CD4-positive, alpha-beta memory T cell (primary cell): Measurements from ENCODE around the gene NUP50. TPM values are rescaled to one million over a fixed set of nuclear protein-coding genes. Genes with fewer than 3 reads are reported as not detected.

ENCODE experiments used
- CTCF ChIA-PET: fragments of 350-600 bp; sonication (Branson Sonifier 250); formaldehyde crosslinking; loops from one replicate; lab custom pipeline; 2021; ENCODE audit warnings: inconsistent platforms; ENCODE audit not compliant: partially characterized antibody; lab: Charles Lee
- POLR2A ChIA-PET: fragments of 350-600 bp; sonication (Branson Sonifier 250); formaldehyde crosslinking; loops from one replicate; lab custom pipeline; 2021; ENCODE audit not compliant: partially characterized antibody; lab: Charles Lee
- DNase-seq, 5 donors: peaks; one replicate each; pipeline versions ENCODE4 v3.0.0 to v3.0.0-alpha.2; 2020 to 2022; ENCODE audit warnings: mixed read lengths in 1 of 5
- H3K27ac ChIP-seq: one replicate; pipeline ENCODE4 v1.7.0; 2013; ENCODE audit warnings: low read depth, low read length
- H3K27me3 ChIP-seq: 2 replicates; pipeline ENCODE4 v1.7.0; 2013; ENCODE audit warnings: mild to moderate bottlenecking, low read length, moderate library complexity; ENCODE audit not compliant: insufficient read depth
- H3K36me3 ChIP-seq: 2 replicates; pipeline ENCODE4 v1.7.0; 2013; ENCODE audit warnings: mild to moderate bottlenecking, low read length, moderate library complexity; ENCODE audit not compliant: insufficient read depth
- H3K4me1 ChIP-seq: 2 replicates; pipeline ENCODE4 v1.7.0; 2013; ENCODE audit warnings: mild to moderate bottlenecking, low read length, moderate library complexity; ENCODE audit not compliant: insufficient read depth
- H3K4me3 ChIP-seq, 2 donors: one replicate each; pipeline ENCODE4 v1.7.0; 2013; ENCODE audit warnings: low read length in 2 of 2, mild to moderate bottlenecking in 1 of 2
- H3K9me3 ChIP-seq, 2 donors: one replicate each; pipeline ENCODE4 v1.7.0; 2013; ENCODE audit warnings: low read length in 2 of 2, control low read depth in 1 of 2; ENCODE audit not compliant: control insufficient read depth in 1 of 2
- H3K27ac Mint-ChIP-seq, 7 donors: one replicate each; pipeline ENCODE4 v1.8.0; 2020 to 2021; ENCODE audit warnings: mixed read lengths in 7 of 7, mild to moderate bottlenecking in 6 of 7, inconsistent platforms in 3 of 7, moderate library complexity in 3 of 7
- H3K27me3 Mint-ChIP-seq, 2 donors: one replicate each; pipeline ENCODE4 v1.8.0; 2020 to 2021; ENCODE audit warnings: mixed read lengths in 2 of 2
- H3K36me3 Mint-ChIP-seq, 2 donors: one replicate each; pipeline ENCODE4 v1.8.0; 2020 to 2021; ENCODE audit warnings: mixed read lengths in 2 of 2, inconsistent platforms in 1 of 2, mild to moderate bottlenecking in 1 of 2
- H3K4me1 Mint-ChIP-seq, 4 donors: one replicate each; pipeline ENCODE4 v1.8.0; 2020 to 2021; ENCODE audit warnings: mixed read lengths in 4 of 4, mild to moderate bottlenecking in 1 of 4
- H3K4me3 Mint-ChIP-seq, 8 donors: one replicate each; pipeline ENCODE4 v1.8.0; 2020 to 2021; ENCODE audit warnings: mixed read lengths in 8 of 8, mild to moderate bottlenecking in 7 of 8, moderate library complexity in 6 of 8, inconsistent platforms in 3 of 8
- H3K9me3 Mint-ChIP-seq, 8 donors: one replicate each; pipeline ENCODE4 v1.8.0; 2020 to 2021; ENCODE audit warnings: mixed read lengths in 8 of 8, mild to moderate bottlenecking in 5 of 8, inconsistent platforms in 3 of 8, moderate library complexity in 1 of 8
- intact Hi-C: fragments of 100-400 bp; cut with micrococcal nuclease; formaldehyde crosslinking; loops from one replicate; pipeline ENCODE4 v1.15.1; 2023
- polyA plus RNA-seq, 2 donors: library from polyadenylated mRNA; unstranded; fragments of 300-500 nt; fragmentation: Illumina TruSeq; gene quantifications; one replicate each; pipeline ENCODE4 v1.2.3, GENCODE V29; 2021
- total RNA-seq, 2 experiments: library from RNA; stranded (reverse); gene quantifications; one replicate each; pipeline ENCODE4 v1.2.3, GENCODE V29; 2021

The NUP50 gene
- total and polyA plus RNA-seq, 4 experiments from 2014 or later, result 40.1 to 158 (median 103) TPM

GRCh38 chr22:45228401-45228754 lies 64.7 kb downstream of the NUP50 start:
- Histone ChIP-seq H3K27me3 (no peaks in the 10 kb centered on the region), H3K36me3 (no peaks in the 10 kb centered on the region), H3K4me3 (no peak overlapping the region), H3K27ac (no peak overlapping the region), H3K4me1 (no peaks in the 10 kb centered on the region), H3K9me3 (no peaks in the 10 kb centered on the region)
- no peak overlapping the region for H3K4me3 Mint-ChIP-seq
- H3K27me3 Mint-ChIP-seq, result no peaks in the 10 kb centered on the region
- CTCF ChIA-PET, result interaction anchor here (1.2 kb wide), 1 partner anchor 20 kb away, joined by 3 read pairs; no protein-coding TSS in a partner anchor
- POLR2A ChIA-PET, result no interaction called here
- no peak for DNase-seq
- H3K9me3 Mint-ChIP-seq, result no peaks in the 10 kb centered on the region
- no peak overlapping the region for H3K27ac Mint-ChIP-seq
- intact Hi-C loops, result no loop called here
- H3K36me3 Mint-ChIP-seq, result peaks cover 3 to 4% of the 10 kb centered on the region in 2 donors
- peaks cover 2 to 25% (median 7%) of the 10 kb centered on the region in 4 donors for H3K4me1 Mint-ChIP-seq

- no peaks in the 10 kb centered on the region for H3K9me3 ChIP-seq
- no peaks in the 10 kb centered on the region for H3K9me3 Mint-ChIP-seq
- POLR2A ChIA-PET, result no interaction called here
- no peak overlapping the region for H3K4me3 ChIP-seq
- intact Hi-C loops, result no loop called here
- no peak overlapping the region for H3K27ac ChIP-seq
- H3K27me3 Mint-ChIP-seq, result no peaks in the 10 kb centered on the region
- H3K4me1 ChIP-seq, result no peaks in the 10 kb centered on the region
- no peak for DNase-seq
- no peak overlapping the region for H3K4me3 Mint-ChIP-seq
- no peak overlapping the region for H3K27ac Mint-ChIP-seq
- H3K4me1 Mint-ChIP-seq, result peaks cover 0 to 22% (median 5%) of the 10 kb centered on the region in 4 donors
- H3K36me3 Mint-ChIP-seq, result peaks cover 3 to 4% of the 10 kb centered on the region in 2 donors
- H3K36me3 ChIP-seq, result no peaks in the 10 kb centered on the region
- H3K27me3 ChIP-seq, result no peaks in the 10 kb centered on the region
- CTCF ChIA-PET, result no interaction called here
Observed at GRCh38 chr22:45229181-45229580, 65.5 kb downstream of the NUP50 start.

DNA sequence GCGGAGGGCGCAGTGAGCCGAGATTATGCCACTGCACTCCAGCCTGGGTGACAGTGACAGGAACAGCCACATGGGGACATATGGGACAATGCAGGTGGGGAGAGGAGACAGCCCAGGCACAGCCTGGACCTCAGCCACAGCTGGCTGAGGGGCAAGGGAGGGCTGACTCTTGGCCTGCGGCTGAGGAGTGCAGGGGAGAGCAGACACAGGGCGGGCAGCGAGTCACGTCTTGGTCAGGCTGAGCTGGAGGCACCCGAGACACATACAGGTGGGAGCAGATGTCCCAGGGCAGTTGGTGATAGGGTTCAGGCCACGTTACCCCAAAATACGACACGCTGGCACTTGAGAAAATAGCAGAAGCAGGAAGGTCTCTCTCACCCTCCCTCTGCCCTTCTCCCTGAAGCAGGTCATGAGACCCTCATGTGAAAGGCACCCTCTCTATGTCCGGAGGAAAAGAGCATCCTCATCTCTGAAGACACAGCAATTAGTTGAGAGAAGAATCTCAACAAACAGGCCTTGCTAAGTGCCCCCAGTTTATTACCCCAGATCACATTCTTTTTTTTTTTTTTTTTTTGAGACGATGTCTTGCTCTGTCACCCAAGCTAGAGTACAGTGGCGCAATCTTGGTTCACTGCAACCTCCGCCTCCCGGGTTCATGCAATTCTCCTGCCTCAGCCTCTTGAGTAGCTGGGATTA lies 66.4 kb downstream of the NUP50 start:
- H3K4me3 Mint-ChIP-seq, result no peak overlapping the region
- POLR2A ChIA-PET, result no interaction called here

GRCh38 chr22:45231293-45231692 lies 67.6 kb downstream of the NUP50 start:
- H3K36me3 Mint-ChIP-seq, result peaks cover 0 to 4% of the 10 kb centered on the region in 2 donors
- CTCF ChIA-PET, result no interaction called here
- Histone ChIP-seq H3K27me3 (no peaks in the 10 kb centered on the region), H3K36me3 (no peaks in the 10 kb centered on the region), H3K4me1 (no peaks in the 10 kb centered on the region), H3K4me3 (no peak overlapping the region), H3K9me3 (no peaks in the 10 kb centered on the region), H3K27ac (no peak overlapping the region)
- H3K4me1 Mint-ChIP-seq, result peaks cover 2 to 17% (median 4%) of the 10 kb centered on the region in 4 donors
- no peaks in the 10 kb centered on the region for H3K27me3 Mint-ChIP-seq
- H3K4me3 Mint-ChIP-seq, result no peak overlapping the region
- no peak overlapping the region for H3K27ac Mint-ChIP-seq
- POLR2A ChIA-PET, result no interaction called here
- intact Hi-C loops, result no loop called here
- no peak for DNase-seq
- no peaks in the 10 kb centered on the region for H3K9me3 Mint-ChIP-seq

More for the DNA sequence above, 66.4 kb downstream of the NUP50 start:
- Histone ChIP-seq H3K27me3 (no peaks in the 10 kb centered on the region), H3K9me3 (no peaks in the 10 kb centered on the region), H3K36me3 (no peaks in the 10 kb centered on the region), H3K27ac (no peak overlapping the region), H3K4me1 (no peaks in the 10 kb centered on the region), H3K4me3 (no peak overlapping the region)
- Mint-ChIP-seq H3K4me1 (peaks cover 0 to 17% (median 3%) of the 10 kb centered on the region in 4 donors), H3K27me3 (no peaks in the 10 kb centered on the region), H3K9me3 (no peaks in the 10 kb centered on the region), H3K36me3 (peaks cover 0 to 4% of the 10 kb centered on the region in 2 donors), H3K27ac (no peak overlapping the region)
- CTCF ChIA-PET, result no interaction called here
- DNase-seq, result no peak
- intact Hi-C loops, result no loop called here

- Histone ChIP-seq H3K9me3 (no peaks in the 10 kb centered on the region), H3K36me3 (no peaks in the 10 kb centered on the region), H3K27ac (no peak overlapping the region), H3K27me3 (no peaks in the 10 kb centered on the region), H3K4me3 (no peak overlapping the region), H3K4me1 (no peaks in the 10 kb centered on the region)
- intact Hi-C loops, result no loop called here
- ChIA-PET CTCF (no interaction called here), POLR2A (no interaction called here)
- Mint-ChIP-seq H3K4me1 (peaks cover 1 to 13% (median 7%) of the 10 kb centered on the region in 4 donors), H3K27ac (no peak overlapping the region), H3K9me3 (no peaks in the 10 kb centered on the region), H3K27me3 (no peaks in the 10 kb centered on the region), H3K36me3 (peaks cover 0 to 14% of the 10 kb centered on the region in 2 donors), H3K4me3 (no peak overlapping the region)
- DNase-seq, result no peak
Observed at GRCh38 chr22:45233386-45233785, 69.7 kb downstream of the NUP50 start.

DNA sequence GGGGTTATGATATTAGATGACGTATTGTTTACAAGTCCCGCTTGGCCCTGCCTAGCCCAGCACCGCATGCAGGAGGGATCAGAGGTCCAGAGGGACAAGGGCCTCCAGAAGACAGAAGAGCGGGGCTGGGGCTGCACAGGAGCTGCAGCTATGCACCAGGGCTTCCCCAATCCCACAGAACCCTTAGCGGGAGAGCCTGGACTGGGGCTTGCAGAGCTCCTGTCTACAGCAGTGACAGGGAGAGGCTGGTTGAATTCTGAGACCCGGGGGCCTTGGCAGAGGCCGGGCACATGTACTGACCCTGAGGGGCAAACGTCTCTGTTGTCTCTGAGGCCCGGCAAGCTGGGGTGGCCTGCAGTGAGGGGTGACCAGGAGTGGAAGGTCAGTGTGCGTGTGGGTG lies 70.1 kb downstream of the NUP50 start:
- no peak overlapping the region for H3K27ac Mint-ChIP-seq
- H3K27me3 Mint-ChIP-seq, result no peaks in the 10 kb centered on the region
- no peaks in the 10 kb centered on the region for H3K9me3 Mint-ChIP-seq
- H3K4me1 Mint-ChIP-seq, result peaks cover 1 to 17% (median 9%) of the 10 kb centered on the region in 4 donors
- Histone ChIP-seq H3K27ac (no peak overlapping the region), H3K4me1 (no peaks in the 10 kb centered on the region), H3K9me3 (no peaks in the 10 kb centered on the region), H3K4me3 (no peak overlapping the region), H3K36me3 (no peaks in the 10 kb centered on the region), H3K27me3 (no peaks in the 10 kb centered on the region)
- intact Hi-C loops, result no loop called here
- ChIA-PET CTCF (no interaction called here), POLR2A (no interaction called here)
- peaks cover 0 to 19% of the 10 kb centered on the region in 2 donors for H3K36me3 Mint-ChIP-seq
- no peak for DNase-seq
- H3K4me3 Mint-ChIP-seq, result no peak overlapping the region

DNA sequence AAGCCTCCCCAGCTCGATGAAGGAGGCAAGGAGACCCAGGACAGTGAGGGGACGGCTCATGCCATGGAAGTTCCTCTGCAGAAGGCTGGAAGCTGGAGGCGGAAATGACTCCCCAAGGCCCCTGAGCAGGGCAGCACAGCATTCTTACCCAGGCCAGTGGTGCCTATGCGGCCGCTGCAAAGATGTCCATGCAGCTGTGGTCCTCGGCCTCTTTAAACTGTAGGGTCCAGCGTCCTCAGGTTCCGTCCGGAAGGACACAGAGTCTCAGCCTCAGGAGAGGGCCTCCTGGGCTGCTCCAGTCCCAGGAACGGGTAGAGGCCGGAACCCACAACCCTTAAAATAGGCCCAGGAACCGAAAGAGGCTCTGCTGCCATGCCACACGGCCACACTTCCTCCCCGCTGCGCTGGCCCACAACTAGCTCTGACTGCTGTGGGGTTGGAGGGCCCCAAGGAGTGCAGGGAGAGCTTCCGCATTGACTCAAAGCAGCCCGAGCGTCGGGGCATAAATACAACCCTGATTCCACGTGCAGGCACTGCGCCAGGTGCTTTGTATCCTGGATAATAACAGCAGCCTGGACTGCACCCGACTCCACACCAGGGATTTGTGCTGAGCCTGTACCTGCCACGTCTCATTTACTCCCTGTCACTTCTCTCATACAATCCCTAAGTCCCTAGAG lies 71.5 kb downstream of the NUP50 start:
- Histone ChIP-seq H3K4me3 (no peak overlapping the region), H3K4me1 (peaks cover 14% of the 10 kb centered on the region), H3K9me3 (no peaks in the 10 kb centered on the region), H3K36me3 (no peaks in the 10 kb centered on the region), H3K27me3 (no peaks in the 10 kb centered on the region), H3K27ac (no peak overlapping the region)
- H3K27ac Mint-ChIP-seq, result peak overlapping the region in 1 of 7 donors; percentile 13
- H3K4me1 Mint-ChIP-seq, result peaks cover 5 to 31% (median 20%) of the 10 kb centered on the region in 4 donors
- no peak overlapping the region for H3K4me3 Mint-ChIP-seq
- POLR2A ChIA-PET, result no interaction called here
- intact Hi-C loops, result no loop called here
- H3K36me3 Mint-ChIP-seq, result peaks cover 0 to 20% of the 10 kb centered on the region in 2 donors
- peak in 1 of 5 donors; percentile 6 for DNase-seq
- H3K9me3 Mint-ChIP-seq, result no peaks in the 10 kb centered on the region
- H3K27me3 Mint-ChIP-seq, result no peaks in the 10 kb centered on the region
- CTCF ChIA-PET, result no interaction called here
